Activated effector memory CD4-positive, alpha-beta T cell treated with anti-CD3 and anti-CD28 coated beads, Interleukin-2, amount 50 U/mL, for 16 hours (primary cell): Measurements from ENCODE around the gene GNLY.

ENCODE experiments used
- DNase-seq: peaks from one replicate; pipeline ENCODE4 v3.0.0-alpha.2; 2020

Gene GNLY

DNA sequence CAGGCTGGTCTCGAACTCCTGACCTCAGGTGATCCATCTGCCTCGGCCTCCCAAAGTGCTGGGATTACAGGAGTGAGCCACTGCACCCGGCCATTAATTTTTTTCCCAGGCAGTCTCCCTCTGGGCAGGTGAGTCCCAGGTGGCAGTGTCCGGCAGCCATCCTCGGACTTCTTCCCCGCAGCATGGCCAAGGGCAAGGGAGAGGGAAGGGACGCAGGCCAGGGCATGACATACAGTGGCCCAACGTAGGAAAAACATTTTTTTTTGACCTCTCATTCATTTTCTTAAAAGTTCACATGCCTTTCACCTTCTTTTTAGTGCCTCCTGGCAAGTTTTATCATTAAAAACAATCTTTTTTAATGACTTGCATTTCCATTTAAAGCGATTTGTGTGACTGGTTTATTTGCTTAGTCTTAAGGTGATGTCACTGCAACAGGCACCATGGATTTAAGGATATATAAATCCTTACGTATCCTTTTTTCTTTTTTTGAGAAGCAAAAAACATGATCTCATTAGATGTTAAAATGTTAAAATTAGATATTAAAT is 36.6 kb downstream of the GNLY start:
- no peak for DNase-seq

- DNase-seq: no peak
Observed at GRCh38 chr2:85731606-85732005, 37.4 kb downstream of the GNLY start.

GRCh38 chr2:85732467-85733120 is 38.4 kb downstream of the GNLY start:
- no peak for DNase-seq

- DNase-seq: no peak
Observed at GRCh38 chr2:85733121-85733960, 39.2 kb downstream of the GNLY start.

DNA sequence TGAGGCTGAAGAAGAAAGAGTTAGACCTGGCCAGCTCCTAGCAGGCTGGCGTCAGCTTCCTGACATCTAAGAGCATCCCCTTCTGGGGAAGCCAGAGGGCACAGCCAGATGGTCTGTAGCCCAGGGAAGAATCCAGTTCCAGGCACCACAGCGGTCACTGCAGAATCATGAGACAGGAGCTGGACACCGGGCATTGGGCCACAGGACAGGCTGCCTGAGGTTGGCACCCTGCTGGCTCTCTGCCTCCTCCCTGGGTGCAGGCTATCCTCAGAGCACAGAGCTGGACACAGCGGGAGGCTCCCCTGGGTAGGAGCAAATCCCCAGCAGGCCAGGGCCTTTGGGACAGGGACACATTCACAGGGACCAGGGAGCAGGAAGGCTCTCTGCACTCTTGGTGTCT is 39.9 kb downstream of the GNLY start:
- DNase-seq: no peak

- no peak for DNase-seq
Observed at GRCh38 chr2:85734942-85735608, 40.9 kb downstream of the GNLY start.

GRCh38 chr2:85735691-85736090 is 41.5 kb downstream of the GNLY start:
- no peak for DNase-seq

- DNase-seq: no peak
Observed at GRCh38 chr2:85736456-85737355, 42.5 kb downstream of the GNLY start.

DNA sequence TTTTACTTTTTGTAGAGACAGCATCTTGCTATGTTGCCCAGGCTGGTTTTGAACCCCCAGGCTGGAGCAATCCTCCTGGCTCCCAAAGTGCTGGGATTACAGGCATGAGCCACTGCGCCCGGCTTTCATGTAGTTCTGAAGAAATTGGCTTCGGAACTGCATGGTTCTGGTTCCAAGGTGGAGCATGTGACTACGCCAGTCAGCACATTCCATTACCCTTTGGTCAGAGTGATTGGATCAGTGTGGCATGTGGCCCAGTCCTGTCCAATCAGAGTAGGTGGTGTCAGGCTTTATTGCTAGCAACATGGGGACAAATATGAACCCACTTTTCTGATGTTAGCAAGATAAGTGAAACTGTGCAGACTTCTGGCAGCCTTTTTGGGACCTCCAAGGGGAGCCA is 43.3 kb downstream of the GNLY start:
- no peak for DNase-seq

GRCh38 chr2:85737961-85738360 is 43.8 kb downstream of the GNLY start:
- no peak for DNase-seq

DNA sequence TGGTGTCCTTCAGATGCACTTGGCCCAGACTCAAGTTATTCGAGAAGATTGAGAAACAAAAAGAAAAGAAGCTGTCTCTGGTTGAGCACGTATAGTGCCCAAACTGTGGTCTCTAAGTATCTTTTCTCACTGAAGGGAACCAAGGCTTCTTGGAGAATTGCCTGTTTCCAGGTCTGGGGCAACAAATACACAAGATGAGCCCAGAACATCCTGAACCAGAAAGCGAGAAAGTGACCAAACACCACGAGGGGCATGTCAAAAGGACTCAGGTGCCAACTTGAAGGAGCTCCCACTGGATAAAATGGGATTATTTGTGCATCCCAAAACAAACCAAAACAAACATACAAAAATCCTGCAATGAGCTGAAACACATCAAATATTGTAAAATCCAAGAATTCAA is 46.0 kb downstream of the GNLY start:
- DNase-seq: no peak

GRCh38 chr2:85741211-85741832 is 47.2 kb downstream of the GNLY start:
- DNase-seq: no peak

GRCh38 chr2:85741833-85742455 is 47.8 kb downstream of the GNLY start:
- no peak for DNase-seq

- no peak for DNase-seq
Observed at GRCh38 chr2:85743304-85743978, 49.3 kb downstream of the GNLY start.

- no peak for DNase-seq
Observed at GRCh38 chr2:85744055-85744454, 49.9 kb downstream of the GNLY start.

- DNase-seq: no peak
Observed at GRCh38 chr2:85744741-85745601, 50.8 kb downstream of the GNLY start.

DNA sequence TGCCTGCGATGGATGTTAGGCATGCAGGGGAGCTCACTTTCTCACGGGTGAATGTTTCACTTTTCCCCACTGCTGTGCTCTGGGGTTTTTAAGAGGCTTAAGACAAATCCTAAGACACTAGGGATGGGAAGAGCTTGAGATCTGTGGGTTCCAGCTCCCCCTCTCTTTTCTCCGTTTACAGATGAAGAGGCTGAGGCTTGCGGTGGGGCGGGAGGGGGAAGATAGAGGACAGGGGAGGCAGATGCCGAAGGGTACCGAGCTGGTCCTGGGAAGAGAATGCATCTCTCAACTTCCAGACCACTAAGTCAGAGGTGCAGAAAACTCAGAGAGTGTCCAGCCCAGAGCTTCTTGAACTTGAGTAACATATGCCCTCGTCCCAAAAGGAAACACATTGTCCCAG is 51.5 kb downstream of the GNLY start:
- DNase-seq: no peak

DNA sequence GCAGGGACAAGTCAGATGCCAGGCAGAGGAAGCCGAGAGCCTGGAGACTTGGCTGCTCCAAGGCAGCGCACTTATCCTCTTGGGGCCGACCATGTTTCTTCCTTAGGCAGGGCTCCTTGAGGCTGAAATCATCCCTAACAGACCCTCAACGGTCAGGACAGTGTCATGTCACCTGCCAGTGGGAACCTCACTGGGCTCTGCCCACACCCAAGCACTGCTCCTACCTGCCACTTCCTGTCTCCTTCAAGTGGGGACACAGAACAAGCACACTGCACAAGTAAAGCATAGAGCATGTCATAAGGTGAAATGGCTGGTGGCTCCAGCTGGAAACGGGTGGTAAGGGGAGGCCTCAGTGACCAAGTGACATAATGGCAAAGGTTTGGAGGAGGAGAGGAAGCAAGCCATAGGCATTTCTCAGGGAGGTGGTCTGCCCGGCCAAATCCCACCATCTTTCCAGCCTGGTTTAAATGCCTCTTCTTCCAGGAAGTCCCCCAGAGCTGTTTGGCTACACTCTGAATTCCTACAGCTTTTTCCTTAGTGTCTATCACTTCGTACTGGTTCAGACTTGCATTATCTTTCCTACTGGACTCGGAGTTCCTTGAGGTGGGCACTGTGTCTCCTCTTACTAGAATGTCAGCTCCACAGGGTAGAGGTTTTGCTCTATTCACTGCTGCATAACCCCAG is 52.3 kb downstream of the GNLY start:
- DNase-seq: no peak

DNA sequence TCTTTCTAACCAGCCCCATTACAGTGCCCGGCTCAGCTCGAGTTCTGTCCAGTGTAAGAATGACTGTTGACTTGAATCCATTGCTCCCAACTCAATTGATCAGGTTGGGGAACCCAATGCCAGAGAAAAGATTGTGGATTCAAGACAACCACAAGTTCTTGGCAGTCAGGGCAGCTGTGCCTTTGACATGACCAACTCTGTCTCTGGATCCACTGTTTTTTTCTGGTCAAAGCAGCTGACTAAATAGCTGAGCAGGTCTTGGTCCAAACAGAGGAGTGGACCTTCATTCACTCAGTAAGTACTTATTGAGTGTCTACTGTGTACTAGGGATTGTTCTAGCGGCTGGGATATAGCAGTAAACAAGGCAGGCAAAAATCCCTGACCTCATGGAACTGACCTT is 53.3 kb downstream of the GNLY start:
- no peak for DNase-seq
